ENCODE data around the gene MITF. TPM values are rescaled to one million over a fixed set of nuclear protein-coding genes. Genes with fewer than 3 reads are reported as not detected.
"Not testable (repeated sequence)": the region's sequence is repeated elsewhere in the genome, so short reads cannot be mapped to it uniquely, and the experiment has no call there.

Gene MITF
- total and polyA plus RNA-seq, 12 donors = 15.1 to 101 (median 81.7) TPM

- not testable (repeated sequence) for H3K27me3 ChIP-seq, H3K4me3 ChIP-seq, DNase-seq, H3K4me1 ChIP-seq, H3K36me3 ChIP-seq, H3K27ac ChIP-seq, H3K9me3 ChIP-seq, ATAC-seq
- TF ChIP-seq CTCF (IDR thresholded peaks at IDR 0.05) = peak in 8 of 9 donors; percentile 7 to 48 (median 36)
- intact Hi-C loops (cut with DNase I) = loop anchor here in 1 of 10 donors (10.0 kb wide), 1 partner anchor 45 kb away; no protein-coding TSS in a partner anchor
- 63 to 66% methylated on average over 10 of the region's 10 CpGs for WGBS, 2 donors
Observed at GRCh38 chr3:69920009-69920408, 180.7 kb downstream of the MITF start.

DNA sequence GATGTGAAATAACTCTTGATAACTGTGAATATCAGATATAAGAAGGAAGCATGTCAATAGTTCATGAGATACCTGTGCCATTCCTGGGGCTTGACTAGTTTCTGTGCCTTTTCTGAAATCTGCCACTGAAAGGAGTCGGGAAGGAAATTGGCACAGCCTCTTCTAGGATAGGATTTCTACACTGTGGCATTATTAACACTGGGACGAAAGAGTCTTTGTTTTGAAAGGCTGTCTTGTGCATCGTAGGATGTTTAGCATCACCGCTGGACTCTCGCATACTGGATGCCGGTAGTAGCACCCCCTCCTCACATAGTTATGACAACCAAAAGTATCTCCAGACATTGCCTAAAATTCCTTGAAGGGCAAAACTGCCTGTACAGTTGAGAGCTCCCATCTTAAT, 182.4 kb downstream of the MITF start:
- no peaks in the 10 kb centered on the region for H3K9me3 ChIP-seq
- peak in 1 of 9 donors; percentile 7 for TF ChIP-seq CTCF (IDR thresholded peaks at IDR 0.05)
- no peak for ATAC-seq
- H3K27me3 ChIP-seq = no peaks in the 10 kb centered on the region
- no peak overlapping the region for H3K27ac ChIP-seq
- 83 to 89% methylated on average over 6 of the region's 6 CpGs for WGBS, 2 donors
- intact Hi-C loops (cut with DNase I) = loop anchor here in 1 of 10 donors (10.0 kb wide), 1 partner anchor 47 kb away; no protein-coding TSS in a partner anchor
- H3K36me3 ChIP-seq = no peaks in the 10 kb centered on the region
- DNase-seq = no peak
- no peak overlapping the region for H3K4me3 ChIP-seq
- H3K4me1 ChIP-seq = peaks cover 0 to 16% (median 13%) of the 10 kb centered on the region in 9 donors

DNA sequence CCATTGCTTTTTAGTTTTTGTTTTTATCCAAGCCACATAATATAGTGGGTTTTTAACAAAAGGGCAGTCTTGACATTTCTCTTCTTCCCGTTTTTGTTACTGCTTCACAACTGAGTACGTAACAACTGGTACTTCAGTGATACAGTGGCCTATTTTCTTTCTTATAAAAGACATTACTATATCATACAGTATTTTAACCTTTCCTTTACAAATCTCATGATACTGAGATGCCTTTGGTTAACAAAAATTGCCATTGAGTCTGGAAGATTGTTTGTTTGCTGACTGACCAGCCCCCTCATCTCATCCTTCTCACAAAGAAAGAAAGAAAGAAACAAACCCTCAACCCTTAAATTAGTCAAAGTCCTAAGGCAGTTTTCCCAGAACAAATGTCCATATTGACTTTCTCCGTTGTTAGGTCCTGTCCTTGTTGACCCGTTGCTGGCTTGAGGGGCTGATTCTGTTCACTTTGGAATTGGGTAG, 183.3 kb downstream of the MITF start:
- peaks cover 0 to 25% (median 17%) of the 10 kb centered on the region in 9 donors for H3K4me1 ChIP-seq
- intact Hi-C loops (cut with DNase I) = loop anchor here in 1 of 10 donors (10.0 kb wide), 1 partner anchor 48 kb away; no protein-coding TSS in a partner anchor
- no peak overlapping the region for H3K4me3 ChIP-seq
- H3K9me3 ChIP-seq = no peaks in the 10 kb centered on the region
- no peak overlapping the region for H3K27ac ChIP-seq
- ATAC-seq (no peak), DNase-seq (no peak)
- no peak for TF ChIP-seq CTCF (IDR thresholded peaks at IDR 0.05)
- H3K27me3 ChIP-seq = no peaks in the 10 kb centered on the region
- 83 to 91% methylated on average over 4 of the region's 4 CpGs for WGBS, 2 donors
- no peaks in the 10 kb centered on the region for H3K36me3 ChIP-seq

DNA sequence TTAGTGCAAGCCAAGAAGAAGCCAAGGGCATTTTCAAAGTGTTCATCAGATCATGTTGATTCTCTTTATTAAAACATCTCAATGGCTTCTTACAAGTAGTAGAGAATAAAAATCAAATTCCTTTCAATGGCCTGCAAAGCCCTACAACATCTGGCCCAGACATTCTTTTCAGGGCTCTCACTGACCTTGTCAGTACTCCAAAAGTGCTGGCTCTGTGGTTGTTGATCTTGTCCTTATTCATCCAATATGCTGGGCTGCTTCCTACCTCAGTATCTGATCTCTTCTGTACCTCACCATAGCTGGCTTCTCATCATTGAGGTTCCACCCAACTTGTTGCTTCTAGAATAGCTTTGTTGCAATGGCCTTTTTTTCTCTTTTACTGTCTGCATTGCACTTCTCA, 186.2 kb downstream of the MITF start:
- H3K9me3 ChIP-seq = no peaks in the 10 kb centered on the region
- no peak overlapping the region for H3K27ac ChIP-seq
- H3K4me1 ChIP-seq = peaks cover 0 to 51% (median 29%) of the 10 kb centered on the region in 9 donors
- intact Hi-C loops (cut with DNase I) = loop anchor here in 1 of 10 donors (10.0 kb wide), 1 partner anchor 51 kb away; no protein-coding TSS in a partner anchor
- DNase-seq = no peak
- no peaks in the 10 kb centered on the region for H3K27me3 ChIP-seq
- H3K36me3 ChIP-seq = no peaks in the 10 kb centered on the region
- no peak overlapping the region for H3K4me3 ChIP-seq
- no peak for TF ChIP-seq CTCF (IDR thresholded peaks at IDR 0.05)
- ATAC-seq = no peak
